WTC11 (cell line): ENCODE results near the gene DHX29. TPM values are rescaled to one million over a fixed set of nuclear protein-coding genes. Genes with fewer than 3 reads are reported as not detected.

ENCODE experiments used
- ATAC-seq: fragments of 200-7000 bp; cut with Tn5 transposase; 2 replicates; pipeline ENCODE4 v1.10.0; 2021; ENCODE audit warnings: mild to moderate bottlenecking, moderate library complexity
- CTCF ChIA-PET: fragments of 300-600 bp; sonication (Branson Sonifier 250); formaldehyde crosslinking; loops from one replicate; lab custom pipeline; 2021; ENCODE audit warnings: antibody characterized with exemption; lab: Charles Lee
- POLR2A ChIA-PET: fragments of 350-600 bp; sonication (Branson Sonifier 250); formaldehyde crosslinking; loops from one replicate; lab custom pipeline; 2021; ENCODE audit warnings: antibody characterized with exemption; lab: Charles Lee
- DNase-seq: peaks from one replicate; pipeline ENCODE4 v3.0.0; 2021; ENCODE audit warnings: low spot score
- H3K27ac Mint-ChIP-seq: 2 replicates; pipeline ENCODE4 v1.8.0; 2021; ENCODE audit warnings: mixed read lengths
- H3K27me3 Mint-ChIP-seq: 2 replicates; pipeline ENCODE4 v1.8.0; 2021; ENCODE audit warnings: low read depth, mild to moderate bottlenecking, moderate library complexity, mixed read lengths
- H3K36me3 Mint-ChIP-seq: 2 replicates; pipeline ENCODE4 v1.8.0; 2021; ENCODE audit warnings: mixed read lengths
- H3K4me1 Mint-ChIP-seq: 2 replicates; pipeline ENCODE4 v1.8.0; 2022; ENCODE audit warnings: mixed read lengths
- H3K4me3 Mint-ChIP-seq: 2 replicates; pipeline ENCODE4 v1.8.0; 2021; ENCODE audit warnings: mild to moderate bottlenecking, moderate library complexity, mixed read lengths
- H3K9me3 Mint-ChIP-seq: 2 replicates; pipeline ENCODE4 v1.8.0; 2021; ENCODE audit warnings: mixed read lengths
- ARID4B ChIP-seq: sonication (generic); formaldehyde crosslinking; IDR thresholded peaks from 2 replicates; pipeline ENCODE4 v1.8.0; 2023; ENCODE audit warnings: missing genetic modification reagents, mild to moderate bottlenecking, borderline replicate concordance
- CREB1 ChIP-seq: sonication (generic); formaldehyde crosslinking; IDR thresholded peaks from 2 replicates; pipeline ENCODE4 v1.8.0; 2023; ENCODE audit warnings: mild to moderate bottlenecking, missing genetic modification reagents
- ELF4 ChIP-seq: sonication (generic); formaldehyde crosslinking; IDR thresholded peaks from 2 replicates; pipeline ENCODE4 v1.8.1; 2022; ENCODE audit warnings: low read depth, mild to moderate bottlenecking, moderate library complexity, missing genetic modification reagents
- FOXK1 ChIP-seq: sonication (generic); formaldehyde crosslinking; IDR thresholded peaks from 2 replicates; pipeline ENCODE4 v1.8.0; 2022; ENCODE audit warnings: mild to moderate bottlenecking, moderate library complexity, missing genetic modification reagents
- FOXP4 ChIP-seq: sonication (generic); formaldehyde crosslinking; IDR thresholded peaks from 2 replicates; pipeline ENCODE4 v1.8.0; 2022; ENCODE audit warnings: mild to moderate bottlenecking, missing genetic modification reagents
- HMGA2 ChIP-seq: fragments of 250-450 bp; sonication (Bioruptor Pico); IDR thresholded peaks from 2 replicates; pipeline ENCODE4 v1.4.0; 2021; ENCODE audit warnings: mild to moderate bottlenecking, moderate library complexity
- NR2C2 ChIP-seq: sonication (generic); formaldehyde crosslinking; IDR thresholded peaks from 2 replicates; pipeline ENCODE4 v1.8.0; 2022; ENCODE audit warnings: mild to moderate bottlenecking, missing genetic modification reagents
- PRRX2 ChIP-seq: fragments of 250-450 bp; sonication (Bioruptor Pico); IDR thresholded peaks from 2 replicates; pipeline ENCODE4 v1.8.0; 2021; ENCODE audit warnings: mild to moderate bottlenecking
- SMAD3 ChIP-seq: sonication (generic); formaldehyde crosslinking; IDR thresholded peaks from 2 replicates; pipeline ENCODE4 v1.8.0; 2022; ENCODE audit warnings: missing genetic modification reagents, mild to moderate bottlenecking, borderline replicate concordance
- TEAD1 ChIP-seq: sonication (generic); formaldehyde crosslinking; IDR thresholded peaks from 2 replicates; pipeline ENCODE4 v1.8.0; 2022; ENCODE audit warnings: mild to moderate bottlenecking, missing genetic modification reagents
- ZBTB43 ChIP-seq: sonication (generic); formaldehyde crosslinking; IDR thresholded peaks from 2 replicates; pipeline ENCODE4 v1.8.1; 2023; ENCODE audit warnings: mild to moderate bottlenecking, missing genetic modification reagents
- ZMAT4 ChIP-seq: fragments of 250-450 bp; sonication (Bioruptor Pico); IDR thresholded peaks from 2 replicates; pipeline ENCODE4 v1.9.0; 2021; ENCODE audit warnings: mild to moderate bottlenecking
- ZNF671 ChIP-seq: fragments of 250-450 bp; sonication (Bioruptor Pico); IDR thresholded peaks from 2 replicates; pipeline ENCODE4 v1.8.0; 2021; ENCODE audit warnings: mild to moderate bottlenecking
- total RNA-seq: library from RNA; stranded (reverse); gene quantifications from 3 replicates; pipeline ENCODE4 v1.2.3, GENCODE V29; 2021
- TF ChIP-seq, protein P1 (sequence below): fragments of 250-450 bp; sonication (Bioruptor Pico); IDR thresholded peaks from 2 replicates; pipeline ENCODE4 v2.1.2; 2022; ENCODE audit warnings: mild to moderate bottlenecking, moderate library complexity
- TF ChIP-seq, protein P2 (sequence below): sonication (generic); formaldehyde crosslinking; conservative IDR thresholded peaks from 2 replicates; pipeline ENCODE4 v1.8.1; 2023; ENCODE audit warnings: mild to moderate bottlenecking, low read depth, missing genetic modification reagents, moderate library complexity
- TF ChIP-seq, protein P3 (sequence below): fragments of 250-450 bp; sonication (Bioruptor Pico); conservative IDR thresholded peaks from 2 replicates; pipeline ENCODE4 v1.9.0; 2021; ENCODE audit warnings: mild to moderate bottlenecking
- TF ChIP-seq, protein P4 (sequence below): sonication (generic); formaldehyde crosslinking; IDR thresholded peaks from 2 replicates; pipeline ENCODE4 v1.8.1; 2023; ENCODE audit warnings: mild to moderate bottlenecking, missing genetic modification reagents, moderate library complexity

Gene DHX29
- total RNA-seq, 1 experiment from 2014 or later = 29.7 TPM

DNA sequence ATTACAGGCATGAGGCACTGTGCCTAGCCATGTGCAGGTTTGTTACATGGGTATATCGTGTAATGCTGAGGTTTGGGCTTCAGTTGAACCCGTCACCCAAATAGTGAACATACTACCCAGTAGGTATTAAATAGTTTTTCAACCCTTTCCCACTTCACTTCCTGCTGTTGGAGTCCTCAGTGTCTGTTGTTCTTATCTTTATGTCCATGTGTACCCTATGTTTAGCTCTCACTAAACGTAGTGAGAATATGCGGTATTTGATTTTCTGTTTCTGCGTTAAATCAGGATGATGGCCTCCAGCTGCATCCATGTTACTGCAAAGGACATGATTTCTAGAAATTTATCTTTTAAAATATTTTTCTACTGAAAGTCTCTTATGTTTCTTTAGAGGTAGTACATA, 18.1 kb upstream of the DHX29 start:
- peaks cover 35% of the 10 kb centered on the region for H3K36me3 Mint-ChIP-seq
- POLR2A ChIA-PET = no interaction called here
- no peaks in the 10 kb centered on the region for H3K27me3 Mint-ChIP-seq
- ATAC-seq = no peak
- CTCF ChIA-PET = no interaction called here
- TF ChIP-seq ELF4 (CRISPR knock-in tag) (no peak), ZBTB43 (CRISPR knock-in tag) (no peak), CREB1 (CRISPR knock-in tag) (no peak), TEAD1 (no peak), PRRX2 (CRISPR knock-in tag) (no peak), FOXP4 (CRISPR knock-in tag) (no peak), FOXK1 (CRISPR knock-in tag) (no peak), SMAD3 (CRISPR knock-in tag) (no peak), HMGA2 (CRISPR knock-in tag) (no peak), ZNF671 (no peak), NR2C2 (CRISPR knock-in tag) (no peak), ARID4B (no peak), ZMAT4 (CRISPR knock-in tag) (no peak)
- TF ChIP-seq, protein P1, sequence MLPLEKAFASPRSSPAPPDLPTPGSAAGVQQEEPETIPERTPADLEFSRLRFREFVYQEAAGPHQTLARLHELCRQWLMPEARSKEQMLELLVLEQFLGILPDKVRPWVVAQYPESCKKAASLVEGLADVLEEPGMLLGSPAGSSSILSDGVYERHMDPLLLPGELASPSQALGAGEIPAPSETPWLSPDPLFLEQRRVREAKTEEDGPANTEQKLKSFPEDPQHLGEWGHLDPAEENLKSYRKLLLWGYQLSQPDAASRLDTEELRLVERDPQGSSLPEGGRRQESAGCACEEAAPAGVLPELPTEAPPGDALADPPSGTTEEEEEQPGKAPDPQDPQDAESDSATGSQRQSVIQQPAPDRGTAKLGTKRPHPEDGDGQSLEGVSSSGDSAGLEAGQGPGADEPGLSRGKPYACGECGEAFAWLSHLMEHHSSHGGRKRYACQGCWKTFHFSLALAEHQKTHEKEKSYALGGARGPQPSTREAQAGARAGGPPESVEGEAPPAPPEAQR = no peak
- TF ChIP-seq, protein P2, sequence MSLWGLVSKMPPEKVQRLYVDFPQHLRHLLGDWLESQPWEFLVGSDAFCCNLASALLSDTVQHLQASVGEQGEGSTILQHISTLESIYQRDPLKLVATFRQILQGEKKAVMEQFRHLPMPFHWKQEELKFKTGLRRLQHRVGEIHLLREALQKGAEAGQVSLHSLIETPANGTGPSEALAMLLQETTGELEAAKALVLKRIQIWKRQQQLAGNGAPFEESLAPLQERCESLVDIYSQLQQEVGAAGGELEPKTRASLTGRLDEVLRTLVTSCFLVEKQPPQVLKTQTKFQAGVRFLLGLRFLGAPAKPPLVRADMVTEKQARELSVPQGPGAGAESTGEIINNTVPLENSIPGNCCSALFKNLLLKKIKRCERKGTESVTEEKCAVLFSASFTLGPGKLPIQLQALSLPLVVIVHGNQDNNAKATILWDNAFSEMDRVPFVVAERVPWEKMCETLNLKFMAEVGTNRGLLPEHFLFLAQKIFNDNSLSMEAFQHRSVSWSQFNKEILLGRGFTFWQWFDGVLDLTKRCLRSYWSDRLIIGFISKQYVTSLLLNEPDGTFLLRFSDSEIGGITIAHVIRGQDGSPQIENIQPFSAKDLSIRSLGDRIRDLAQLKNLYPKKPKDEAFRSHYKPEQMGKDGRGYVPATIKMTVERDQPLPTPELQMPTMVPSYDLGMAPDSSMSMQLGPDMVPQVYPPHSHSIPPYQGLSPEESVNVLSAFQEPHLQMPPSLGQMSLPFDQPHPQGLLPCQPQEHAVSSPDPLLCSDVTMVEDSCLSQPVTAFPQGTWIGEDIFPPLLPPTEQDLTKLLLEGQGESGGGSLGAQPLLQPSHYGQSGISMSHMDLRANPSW (CRISPR knock-in tag) = no peak
- TF ChIP-seq, protein P3, sequence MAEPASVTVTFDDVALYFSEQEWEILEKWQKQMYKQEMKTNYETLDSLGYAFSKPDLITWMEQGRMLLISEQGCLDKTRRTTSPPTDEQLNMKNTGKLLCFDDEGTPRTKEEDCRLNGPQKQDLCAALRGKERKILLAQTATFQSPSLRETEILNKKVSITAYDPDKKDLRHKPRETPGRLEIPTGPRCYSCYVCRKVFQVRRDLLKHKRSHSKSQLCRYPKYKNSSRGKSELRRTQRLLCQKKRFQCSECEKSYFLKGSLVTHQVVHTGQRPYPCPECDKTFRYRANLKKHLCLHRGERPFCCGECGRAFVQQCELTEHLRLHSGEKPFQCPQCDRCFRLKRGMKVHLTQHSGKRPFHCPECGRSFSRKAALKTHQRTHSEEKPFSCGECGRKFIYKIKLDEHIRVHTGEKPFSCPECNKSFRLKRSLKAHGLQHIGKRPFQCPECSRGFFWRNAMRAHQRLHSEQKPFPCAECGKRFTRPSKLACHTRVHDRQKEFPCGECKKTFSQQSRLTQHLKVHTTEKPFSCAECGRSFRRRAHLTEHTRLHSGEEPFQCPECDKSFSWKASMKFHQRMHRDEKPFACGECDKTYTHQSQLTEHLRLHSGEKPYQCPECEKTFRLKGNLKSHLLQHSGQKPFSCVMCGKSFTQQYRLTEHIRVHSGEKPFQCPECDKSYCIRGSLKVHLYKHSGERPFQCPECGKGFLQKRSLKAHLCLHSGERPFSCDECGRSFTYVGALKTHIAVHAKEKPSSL = no peak
- TF ChIP-seq, protein P4, sequence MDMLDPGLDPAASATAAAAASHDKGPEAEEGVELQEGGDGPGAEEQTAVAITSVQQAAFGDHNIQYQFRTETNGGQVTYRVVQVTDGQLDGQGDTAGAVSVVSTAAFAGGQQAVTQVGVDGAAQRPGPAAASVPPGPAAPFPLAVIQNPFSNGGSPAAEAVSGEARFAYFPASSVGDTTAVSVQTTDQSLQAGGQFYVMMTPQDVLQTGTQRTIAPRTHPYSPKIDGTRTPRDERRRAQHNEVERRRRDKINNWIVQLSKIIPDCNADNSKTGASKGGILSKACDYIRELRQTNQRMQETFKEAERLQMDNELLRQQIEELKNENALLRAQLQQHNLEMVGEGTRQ = no peak
- no peak for DNase-seq
- no peaks in the 10 kb centered on the region for H3K4me1 Mint-ChIP-seq
- no peaks in the 10 kb centered on the region for H3K9me3 Mint-ChIP-seq
- H3K4me3 Mint-ChIP-seq = no peak overlapping the region
- H3K27ac Mint-ChIP-seq = no peak overlapping the region
